CD14-positive monocyte (primary cell): ENCODE measurements around the gene PTPRN2. TPM values are rescaled to one million over a fixed set of nuclear protein-coding genes. Genes with fewer than 3 reads are reported as not detected.

ENCODE experiments used
- DNase-seq, 3 donors: peaks; one replicate each; pipeline ENCODE4 v3.0.0-alpha.2; 2011 to 2022
- H2AFZ ChIP-seq: 2 replicates; pipeline ENCODE4 v1.6.0; 2012; ENCODE audit warnings: mild to moderate bottlenecking, low read depth, low read length, inconsistent platforms; ENCODE audit not compliant: insufficient read depth, poor library complexity, severe bottlenecking
- H3K27ac ChIP-seq, 2 donors: 1 replicate in 1 of 2; 2 replicates in 1 of 2; pipeline ENCODE4 v1.5.1; 2012 to 2013; ENCODE audit warnings: low read length in 2 of 2, control low read depth in 1 of 2, inconsistent platforms in 1 of 2, low read depth in 1 of 2, mild to moderate bottlenecking in 1 of 2
- H3K27me3 ChIP-seq, 2 donors: one replicate each; pipeline versions ENCODE4 v1.6.0 to v1.6.1; 2011 to 2013; ENCODE audit warnings: low read length in 2 of 2; ENCODE audit not compliant: control insufficient read depth in 2 of 2, insufficient read depth in 2 of 2
- H3K36me3 ChIP-seq, 2 donors: replicated peaks in 1 of 2; 1 replicate in 1 of 2; 2 replicates in 1 of 2; pipeline versions ENCODE4 v1.5.1 to v1.6.1; 2012 to 2013; ENCODE audit warnings: low read length in 2 of 2, control low read depth in 1 of 2, inconsistent platforms in 1 of 2, mild to moderate bottlenecking in 1 of 2; ENCODE audit not compliant: insufficient read depth in 2 of 2, control insufficient read depth in 1 of 2
- H3K4me1 ChIP-seq, 2 donors: 1 replicate in 1 of 2; 2 replicates in 1 of 2; pipeline versions ENCODE4 v1.5.1 to v1.6.1; 2012 to 2013; ENCODE audit warnings: low read length in 2 of 2, control low read depth in 1 of 2, inconsistent platforms in 1 of 2, mild to moderate bottlenecking in 1 of 2, moderate library complexity in 1 of 2; ENCODE audit not compliant: insufficient read depth in 2 of 2, control insufficient read depth in 1 of 2
- H3K4me2 ChIP-seq: replicated peaks from 2 replicates; pipeline ENCODE3; 2012; ENCODE audit warnings: low read length, moderate library complexity, mild to moderate bottlenecking; ENCODE audit not compliant: poor library complexity, severe bottlenecking; ENCODE audit errors: extremely low read depth
- H3K4me3 ChIP-seq, 3 experiments: fragments of 200-600 bp in 1 of 3; sonication (generic) in 1 of 3; replicated peaks in 1 of 3; 1 replicate in 2 of 3; 2 replicates in 1 of 3; pipeline ENCODE4 v1.5.1; 2011 to 2013; ENCODE audit warnings: low read length in 3 of 3, mild to moderate bottlenecking in 3 of 3, control low read depth in 2 of 3, low read depth in 2 of 3, inconsistent platforms in 1 of 3, moderate library complexity in 1 of 3
- H3K79me2 ChIP-seq: 2 replicates; pipeline ENCODE4 v1.6.0; 2012; ENCODE audit warnings: mild to moderate bottlenecking, control low read depth, inconsistent platforms, low read length, moderate library complexity; ENCODE audit not compliant: insufficient read depth
- H3K9ac ChIP-seq: 2 replicates; pipeline ENCODE4 v1.6.0; 2017; ENCODE audit warnings: low read length, mild to moderate bottlenecking; ENCODE audit not compliant: insufficient read depth, poor library complexity, severe bottlenecking
- H3K9me3 ChIP-seq, 2 donors: replicated peaks in 1 of 2; 1 replicate in 1 of 2; 2 replicates in 1 of 2; pipeline versions ENCODE4 v1.5.1 to v1.6.1; 2012 to 2013; ENCODE audit warnings: low read length in 2 of 2, control low read depth in 1 of 2; ENCODE audit not compliant: control insufficient read depth in 1 of 2, insufficient read depth in 1 of 2
- H4K20me1 ChIP-seq: 2 replicates; pipeline ENCODE4 v1.6.0; 2012; ENCODE audit warnings: mild to moderate bottlenecking, low read length, control low read depth, moderate library complexity; ENCODE audit not compliant: insufficient read depth
- H3K27ac Mint-ChIP-seq, 7 donors: one replicate each; pipeline ENCODE4 v1.8.0; 2020; ENCODE audit warnings: mild to moderate bottlenecking in 7 of 7, mixed read lengths in 7 of 7, moderate library complexity in 6 of 7, inconsistent platforms in 2 of 7
- H3K27me3 Mint-ChIP-seq, 3 donors: one replicate each; pipeline ENCODE4 v1.8.0; 2021 to 2022; ENCODE audit warnings: low read depth in 3 of 3, mild to moderate bottlenecking in 3 of 3, mixed read lengths in 3 of 3, moderate library complexity in 3 of 3, inconsistent platforms in 1 of 3
- H3K36me3 Mint-ChIP-seq, 2 donors: one replicate each; pipeline ENCODE4 v1.8.0; 2020; ENCODE audit warnings: mixed read lengths in 2 of 2, inconsistent platforms in 1 of 2, mild to moderate bottlenecking in 1 of 2
- H3K4me1 Mint-ChIP-seq: one replicate; pipeline ENCODE4 v1.8.0; 2020; ENCODE audit warnings: mild to moderate bottlenecking, mixed read lengths
- H3K4me3 Mint-ChIP-seq, 2 donors: one replicate each; pipeline ENCODE4 v1.8.0; 2020; ENCODE audit warnings: mild to moderate bottlenecking in 2 of 2, mixed read lengths in 2 of 2, moderate library complexity in 1 of 2
- H3K9me3 Mint-ChIP-seq, 7 donors: one replicate each; pipeline ENCODE4 v1.8.0; 2020 to 2022; ENCODE audit warnings: mixed read lengths in 7 of 7, mild to moderate bottlenecking in 6 of 7, moderate library complexity in 6 of 7, inconsistent platforms in 2 of 7
- WGBS: methylation state at CpG from one replicate; pipeline ENCODE4 v1.1.5; 2013; ENCODE audit warnings: missing lambda C conversion rate; ENCODE audit not compliant: insufficient coverage; 5-methylcytosine and 5-hydroxymethylcytosine counted together
- intact Hi-C, 2 donors: fragments of 100-400 bp; cut with micrococcal nuclease; formaldehyde crosslinking; loops; one replicate each; pipeline versions ENCODE4 v1.15.0 to v1.15.1; 2023
- polyA plus RNA-seq, 3 donors: library from polyadenylated mRNA; depleted of rRNA in 1 of 3; unstranded in 2 of 3; stranded (reverse) in 1 of 3; fragments of 300-500 nt in 2 of 3; fragments of >200 nt in 1 of 3; fragmentation: Illumina TruSeq in 2 of 3; gene quantifications; 1 replicate in 2 of 3; 2 replicates in 1 of 3; pipeline ENCODE4 v1.2.3, GENCODE V29; 2012 to 2021
- TF ChIP-seq, protein P1 (sequence below): fragments of 200-600 bp; IDR thresholded peaks from one replicate; pipeline ENCODE4 v1.8.0; 2022; ENCODE audit warnings: antibody characterized with exemption, mild to moderate bottlenecking

The PTPRN2 gene
- polyA plus RNA-seq, 3 donors, result 0.25 to 1.4 (median 0.97) TPM

DNA sequence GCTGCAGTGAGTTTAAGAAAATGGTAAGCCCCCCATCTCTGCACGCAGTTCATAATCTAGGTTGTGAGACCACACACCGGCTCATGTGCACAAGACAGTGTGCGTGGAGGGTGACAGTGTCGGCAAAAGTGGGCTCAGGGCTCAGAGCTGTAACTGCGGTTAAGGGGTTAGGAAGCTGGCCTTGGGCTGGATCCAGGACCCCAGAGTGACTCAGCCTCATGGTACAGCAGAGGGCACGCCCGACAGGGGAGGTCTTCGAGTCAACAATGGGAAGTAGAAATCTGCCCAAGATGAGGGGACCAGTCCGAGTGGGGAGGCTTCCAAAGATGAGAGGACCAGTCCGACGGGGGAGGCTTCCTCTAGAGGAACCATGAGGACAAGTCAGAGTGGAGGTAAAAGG, 813.1 kb downstream of the PTPRN2 start:
- Mint-ChIP-seq H3K27ac (no peak overlapping the region), H3K4me1 (peaks cover 3% of the 10 kb centered on the region), H3K36me3 (no peaks in the 10 kb centered on the region), H3K27me3 (peaks cover 7 to 17% (median 9%) of the 10 kb centered on the region in 3 donors), H3K4me3 (no peak overlapping the region), H3K9me3 (peaks cover 7 to 17% (median 12%) of the 10 kb centered on the region in 7 donors)
- Histone ChIP-seq H4K20me1 (no peaks in the 10 kb centered on the region), H3K4me1 (peaks cover 0 to 4% of the 10 kb centered on the region in 2 donors), H3K4me3 (no peak overlapping the region), H3K79me2 (no peaks in the 10 kb centered on the region), H3K9ac (no peak overlapping the region), H2AFZ (no peak overlapping the region), H3K27me3 (no peaks in the 10 kb centered on the region), H3K27ac (no peak overlapping the region), H3K9me3 (peaks cover 14% of the 10 kb centered on the region in 2 donors), H3K4me2 (no peak overlapping the region), H3K36me3 (no peaks in the 10 kb centered on the region)
- 81% methylated on average over 11 of the region's 11 CpGs for WGBS
- TF ChIP-seq, protein P1, sequence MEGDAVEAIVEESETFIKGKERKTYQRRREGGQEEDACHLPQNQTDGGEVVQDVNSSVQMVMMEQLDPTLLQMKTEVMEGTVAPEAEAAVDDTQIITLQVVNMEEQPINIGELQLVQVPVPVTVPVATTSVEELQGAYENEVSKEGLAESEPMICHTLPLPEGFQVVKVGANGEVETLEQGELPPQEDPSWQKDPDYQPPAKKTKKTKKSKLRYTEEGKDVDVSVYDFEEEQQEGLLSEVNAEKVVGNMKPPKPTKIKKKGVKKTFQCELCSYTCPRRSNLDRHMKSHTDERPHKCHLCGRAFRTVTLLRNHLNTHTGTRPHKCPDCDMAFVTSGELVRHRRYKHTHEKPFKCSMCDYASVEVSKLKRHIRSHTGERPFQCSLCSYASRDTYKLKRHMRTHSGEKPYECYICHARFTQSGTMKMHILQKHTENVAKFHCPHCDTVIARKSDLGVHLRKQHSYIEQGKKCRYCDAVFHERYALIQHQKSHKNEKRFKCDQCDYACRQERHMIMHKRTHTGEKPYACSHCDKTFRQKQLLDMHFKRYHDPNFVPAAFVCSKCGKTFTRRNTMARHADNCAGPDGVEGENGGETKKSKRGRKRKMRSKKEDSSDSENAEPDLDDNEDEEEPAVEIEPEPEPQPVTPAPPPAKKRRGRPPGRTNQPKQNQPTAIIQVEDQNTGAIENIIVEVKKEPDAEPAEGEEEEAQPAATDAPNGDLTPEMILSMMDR, result no peak
- no peak for DNase-seq
- intact Hi-C loops, result no loop called here

DNA sequence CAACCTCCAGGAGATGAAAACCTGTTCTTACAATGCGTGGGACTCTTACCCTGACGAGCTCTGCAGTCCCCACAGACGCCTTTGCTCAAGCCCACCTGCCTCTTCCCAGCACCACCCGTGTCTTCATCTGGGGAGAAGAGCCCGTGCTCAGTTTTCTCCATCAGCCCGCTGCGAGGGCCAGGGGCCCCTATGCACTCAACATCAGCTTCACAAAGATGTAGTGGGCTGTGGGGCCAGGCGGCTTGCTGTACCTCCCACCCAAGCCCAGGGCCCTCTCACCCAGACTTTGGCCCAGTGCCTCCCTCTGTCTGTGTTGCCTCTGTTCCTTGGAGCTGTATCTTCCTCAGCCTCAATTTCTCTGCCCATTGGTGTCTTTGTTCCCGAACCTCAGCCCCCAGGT, 814.3 kb downstream of the PTPRN2 start:
- Mint-ChIP-seq H3K4me1 (peaks cover 4% of the 10 kb centered on the region), H3K9me3 (peaks cover 7 to 17% (median 12%) of the 10 kb centered on the region in 7 donors), H3K4me3 (no peak overlapping the region), H3K27ac (peak overlapping the region in 1 of 7 donors; percentile 58), H3K36me3 (no peaks in the 10 kb centered on the region), H3K27me3 (peaks cover 11 to 22% (median 11%) of the 10 kb centered on the region in 3 donors)
- Histone ChIP-seq H3K27me3 (peaks cover 0 to 6% of the 10 kb centered on the region in 2 donors), H4K20me1 (no peaks in the 10 kb centered on the region), H3K4me3 (no peak overlapping the region), H3K27ac (no peak overlapping the region), H3K9me3 (peaks cover 14% of the 10 kb centered on the region in 2 donors), H3K4me1 (peaks cover 0 to 4% of the 10 kb centered on the region in 2 donors), H3K4me2 (no peak overlapping the region), H3K36me3 (no peaks in the 10 kb centered on the region), H2AFZ (no peak overlapping the region), H3K79me2 (no peaks in the 10 kb centered on the region), H3K9ac (no peak overlapping the region)
- no peak for DNase-seq
- TF ChIP-seq, protein P1, result no peak
- intact Hi-C loops, result no loop called here
- 97% methylated on average over 5 of the region's 9 CpGs for WGBS
